GM15510 (cell line): Measurements from ENCODE around the gene WIPF1.

ENCODE experiments used
- POLR2A ChIP-seq: IDR thresholded peaks from 3 replicates; pipeline ENCODE4 v1.6.1; 2011; ENCODE audit warnings: borderline replicate concordance; ENCODE audit not compliant: insufficient read length; ENCODE audit errors: extremely low read depth

Gene WIPF1

DNA sequence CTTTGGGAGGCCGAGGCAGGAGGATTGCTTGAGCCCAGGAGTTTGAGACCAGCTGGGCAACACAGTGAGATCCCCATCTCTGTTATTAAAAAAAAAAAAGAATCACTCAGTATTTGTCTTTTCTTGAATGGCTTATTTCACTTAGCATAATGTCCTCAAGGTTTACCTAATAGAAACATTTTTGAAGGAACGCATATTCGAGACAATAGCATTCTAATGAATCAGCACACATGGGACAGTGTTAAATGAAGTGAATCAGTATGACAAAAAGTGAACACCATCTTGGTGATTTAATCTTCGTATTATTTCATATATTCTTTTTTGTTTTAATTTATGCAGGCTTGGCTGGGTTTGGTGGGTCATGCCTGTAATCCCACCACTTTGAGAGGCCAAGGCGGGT, 44.7 kb downstream of the WIPF1 start:
- TF ChIP-seq POLR2A, result no peak

DNA sequence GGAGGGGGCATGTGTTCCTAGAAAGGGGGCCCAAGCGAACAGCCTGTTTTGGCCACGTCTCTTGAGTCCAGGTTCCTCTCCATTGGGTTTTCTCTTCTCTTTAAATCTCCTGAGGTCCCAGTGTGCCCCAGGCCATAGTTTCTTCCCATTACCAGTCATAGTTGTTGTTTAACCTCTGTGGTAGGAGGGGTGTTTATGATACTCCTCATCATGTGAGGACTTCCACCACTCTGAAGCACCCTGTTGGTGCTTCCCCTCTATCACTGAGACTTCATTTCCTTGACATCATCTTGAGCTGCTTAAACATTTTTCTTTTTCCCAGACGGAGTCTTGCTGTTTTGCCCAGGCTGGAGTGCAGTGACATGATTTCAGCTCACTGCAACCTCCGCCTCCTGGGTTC, 45.9 kb downstream of the WIPF1 start:
- no peak for TF ChIP-seq POLR2A

GRCh38 chr2:174546519-174547506, 50.8 kb downstream of the WIPF1 start:
- TF ChIP-seq POLR2A, result no peak

DNA sequence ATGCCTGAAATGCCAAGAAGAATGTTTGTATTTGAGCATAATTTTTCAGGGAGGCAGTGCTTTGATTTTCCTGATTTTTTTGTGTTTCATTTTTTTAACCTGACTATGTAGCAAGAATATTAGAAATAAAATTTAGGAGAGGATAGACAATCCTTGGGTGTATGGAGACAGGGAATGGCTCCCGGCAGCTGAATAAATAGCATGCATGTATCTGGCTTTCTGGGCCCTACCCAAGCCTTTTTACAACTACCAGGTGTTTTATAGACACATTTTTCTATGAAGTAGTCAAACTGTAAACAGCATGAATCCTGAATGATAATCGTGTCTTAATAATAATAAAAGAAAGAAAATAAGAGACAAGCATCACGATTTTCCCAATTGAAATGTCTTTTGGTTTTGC, 52.4 kb downstream of the WIPF1 start:
- no peak for TF ChIP-seq POLR2A

DNA sequence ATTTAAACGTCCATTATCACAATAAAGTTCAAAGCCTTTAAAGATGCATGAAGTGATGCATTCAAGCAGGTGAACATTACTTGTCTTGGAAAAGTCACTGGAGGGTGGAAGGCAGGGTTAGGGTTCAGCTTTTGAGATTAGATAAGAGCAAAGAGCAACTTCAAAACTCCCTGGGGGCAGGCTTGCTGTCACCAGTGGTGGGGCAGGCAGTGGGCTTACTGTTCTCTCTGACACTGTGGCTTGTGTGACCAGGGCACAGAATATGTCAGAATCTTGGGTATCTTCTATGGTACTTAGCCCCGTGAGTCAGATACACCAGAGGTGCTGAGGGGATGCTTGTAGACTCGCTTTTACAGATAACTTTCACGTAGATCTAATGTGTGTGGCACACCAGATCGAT, 52.8 kb downstream of the WIPF1 start:
- TF ChIP-seq POLR2A, result no peak

DNA sequence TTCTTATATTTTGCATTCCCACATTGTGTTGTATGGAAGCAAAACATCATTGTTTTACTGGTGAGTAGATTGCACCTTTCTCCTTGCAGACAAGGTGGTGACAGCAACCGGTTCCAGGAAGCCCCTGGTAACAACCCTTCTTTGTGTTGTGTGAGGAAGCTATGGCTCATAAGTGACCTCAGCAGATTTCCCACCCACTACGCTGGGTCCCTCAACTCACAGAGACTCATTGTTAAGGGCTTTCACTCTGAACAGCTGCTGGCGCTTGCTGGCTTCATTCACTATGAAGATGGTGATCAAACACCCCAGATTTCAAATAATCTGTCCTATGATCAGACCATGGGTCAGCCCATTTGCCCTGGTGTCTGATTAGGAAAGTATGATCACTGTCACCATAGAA, 53.4 kb downstream of the WIPF1 start:
- TF ChIP-seq POLR2A, result no peak

DNA sequence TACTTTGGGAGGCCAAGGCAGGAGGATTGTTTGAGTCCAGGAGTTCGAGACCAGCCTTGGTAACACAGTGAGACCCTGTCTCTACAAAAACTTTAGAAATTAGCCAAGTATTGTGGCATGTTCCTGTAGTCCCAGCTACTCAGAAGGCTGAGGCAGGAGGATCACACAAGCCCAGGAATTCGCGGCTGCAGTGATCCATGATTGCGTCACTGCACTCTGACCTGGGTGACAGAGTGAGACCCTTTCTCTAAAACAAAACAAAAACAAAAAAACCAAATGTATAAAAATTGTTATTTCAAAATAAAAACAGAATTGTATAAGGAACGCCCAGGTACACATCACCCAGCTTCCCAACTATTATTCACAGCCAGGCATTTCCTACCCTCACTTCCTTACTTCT, 56.7 kb downstream of the WIPF1 start:
- TF ChIP-seq POLR2A, result no peak

GRCh38 chr2:174535757-174536703, 61.6 kb downstream of the WIPF1 start:
- no peak for TF ChIP-seq POLR2A

DNA sequence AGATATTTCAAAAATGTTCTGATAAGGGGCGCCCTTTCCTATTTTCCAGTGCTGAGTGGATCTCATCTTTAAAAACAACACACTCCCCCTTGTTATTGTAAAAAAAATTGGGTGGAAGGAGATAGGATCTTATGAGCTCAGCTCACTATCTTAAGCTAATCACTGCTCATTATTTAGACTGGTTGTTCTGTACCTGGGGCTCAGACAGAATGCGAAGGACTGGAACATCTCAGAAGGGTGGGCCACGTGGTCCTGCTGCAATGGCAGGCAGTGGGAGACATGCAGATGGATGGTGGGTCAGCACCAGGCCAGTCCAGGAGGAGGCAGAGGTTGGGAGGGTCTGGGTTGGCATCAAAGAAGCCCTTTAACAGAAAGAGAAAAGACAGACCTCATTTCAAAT, 62.5 kb downstream of the WIPF1 start:
- no peak for TF ChIP-seq POLR2A

DNA sequence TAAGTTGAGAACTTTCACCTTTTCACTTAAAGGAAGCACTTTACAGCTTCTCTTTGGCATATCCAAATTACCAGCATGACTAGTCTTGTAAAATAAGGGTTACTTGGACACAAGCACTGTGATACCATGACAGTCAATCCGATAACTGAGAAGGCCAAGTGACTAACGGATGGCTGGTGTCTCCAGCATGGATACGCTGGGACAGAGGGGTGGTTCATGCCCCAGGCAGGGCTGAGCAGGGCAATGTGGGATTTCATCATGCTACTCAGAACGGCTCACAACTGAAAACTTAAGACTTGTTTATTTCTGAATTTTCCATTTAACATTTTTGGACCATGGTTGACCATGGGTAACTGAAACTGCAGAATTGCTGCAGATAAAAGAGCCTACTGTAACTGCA, 67.7 kb downstream of the WIPF1 start:
- no peak for TF ChIP-seq POLR2A

GRCh38 chr2:174527959-174528358, 69.6 kb downstream of the WIPF1 start:
- no peak for TF ChIP-seq POLR2A

DNA sequence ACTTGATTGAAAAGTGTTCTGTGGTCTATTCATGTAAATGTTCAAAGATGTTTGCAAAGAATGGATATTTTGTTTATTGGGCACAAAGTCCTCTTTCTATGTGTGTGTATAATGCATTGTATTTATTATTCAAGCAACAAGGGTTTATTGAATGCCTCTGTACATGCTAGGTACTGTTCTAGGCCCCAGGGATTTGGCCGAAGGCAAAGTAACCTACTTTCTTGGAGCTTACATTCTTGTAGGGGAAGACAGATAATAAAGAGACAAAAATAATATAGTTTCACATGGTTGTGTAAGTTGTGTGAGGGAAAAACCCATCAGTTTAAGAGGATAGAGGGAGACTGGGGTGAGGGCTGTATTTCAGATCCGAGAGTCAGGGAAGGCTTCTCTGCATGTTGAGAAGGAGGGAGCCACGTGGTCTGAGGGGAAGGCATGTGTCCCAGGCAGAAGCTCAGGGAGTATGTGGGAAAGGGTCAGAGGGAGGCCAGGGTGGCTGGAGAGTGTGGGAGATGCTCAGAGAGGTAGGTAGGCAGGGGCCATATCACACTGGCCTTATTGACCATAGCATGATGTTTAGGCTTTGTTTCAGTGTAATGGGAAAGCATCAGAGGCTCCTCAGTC, 70.4 kb downstream of the WIPF1 start:
- TF ChIP-seq POLR2A, result no peak

DNA sequence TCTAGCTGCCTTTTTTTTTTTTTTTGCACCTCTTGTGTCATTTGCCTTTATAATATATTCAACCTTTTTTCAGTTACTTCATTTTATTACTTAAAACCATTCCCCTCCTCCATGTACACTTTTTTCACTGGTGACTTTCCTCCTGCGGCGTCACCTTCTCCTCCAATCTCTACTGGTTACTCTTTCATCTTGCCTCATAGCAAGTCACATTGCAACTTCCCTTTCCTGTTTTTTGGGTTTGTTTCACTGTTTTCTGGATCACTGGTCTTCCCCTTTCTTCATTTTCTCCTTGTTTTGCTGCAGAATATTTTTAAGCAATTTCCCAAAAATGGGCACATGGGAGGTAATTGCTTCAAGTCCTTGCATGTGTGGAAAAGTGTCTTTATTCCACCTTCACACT, 73.1 kb downstream of the WIPF1 start:
- no peak for TF ChIP-seq POLR2A

GRCh38 chr2:174522553-174522952, 75.1 kb downstream of the WIPF1 start:
- no peak for TF ChIP-seq POLR2A

DNA sequence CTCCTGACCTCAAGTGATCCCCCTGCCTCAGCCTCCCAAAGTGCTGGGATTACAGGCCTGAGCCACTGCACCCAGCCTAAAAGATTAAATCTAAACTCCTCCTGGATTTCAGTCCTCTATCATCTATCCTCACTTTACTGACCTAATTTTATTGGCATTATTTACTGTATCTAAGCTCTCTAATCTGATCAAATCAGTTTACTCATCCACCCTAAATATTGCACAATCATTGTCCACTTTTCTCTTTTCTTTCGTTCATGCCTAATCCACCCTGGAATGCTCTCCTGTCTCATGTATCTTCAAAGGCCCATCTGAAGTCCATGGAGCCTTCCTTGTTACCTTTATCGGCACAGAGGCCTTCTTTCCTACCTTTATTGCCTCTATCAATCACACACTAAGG, 79.2 kb downstream of the WIPF1 start:
- no peak for TF ChIP-seq POLR2A
